SH-SY5Y (cell line): Measurements from ENCODE around the gene POLE.

ENCODE experiments used
- GATA2 ChIP-seq: IDR thresholded peaks from 2 replicates; pipeline ENCODE4 v1.6.1; 2011; ENCODE audit warnings: mild to moderate bottlenecking, low read depth, low read length
- GATA3 ChIP-seq: IDR thresholded peaks from 2 replicates; pipeline ENCODE4 v1.6.1; 2011; ENCODE audit warnings: low read depth, mild to moderate bottlenecking, low read length, moderate library complexity

DNA sequence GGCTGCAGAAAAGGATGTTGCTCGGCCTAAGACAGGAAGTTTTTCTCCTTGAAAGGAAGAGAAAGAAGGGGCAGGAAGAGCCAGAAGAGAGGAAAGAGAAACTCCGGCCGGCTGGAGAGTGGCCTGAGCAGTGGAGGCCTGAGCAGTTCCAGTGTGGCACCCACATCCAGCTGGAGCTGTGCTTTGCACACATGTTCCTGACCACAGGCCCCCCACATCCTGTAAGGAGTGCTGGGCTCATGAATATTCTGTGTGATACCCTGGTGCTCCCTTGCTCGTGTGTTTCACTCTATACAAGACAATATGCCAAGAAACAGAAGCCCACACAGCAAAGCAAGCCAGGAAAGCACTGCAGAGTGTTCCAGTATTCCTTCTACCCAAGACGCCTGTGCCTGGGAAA is 27.1 kb downstream of the POLE start:
- TF ChIP-seq GATA2 (no peak), GATA3 (no peak)
